CD4-positive, alpha-beta memory T cell (primary cell): ENCODE data around the gene AKT1. TPM values are rescaled to one million over a fixed set of nuclear protein-coding genes. Genes with fewer than 3 reads are reported as not detected.

Experiments used
- CTCF ChIA-PET: fragments of 350-600 bp; sonication (Branson Sonifier 250); formaldehyde crosslinking; loops from one replicate; lab custom pipeline; 2021; ENCODE audit warnings: inconsistent platforms; ENCODE audit not compliant: partially characterized antibody; lab: Charles Lee
- POLR2A ChIA-PET: fragments of 350-600 bp; sonication (Branson Sonifier 250); formaldehyde crosslinking; loops from one replicate; lab custom pipeline; 2021; ENCODE audit not compliant: partially characterized antibody; lab: Charles Lee
- DNase-seq, 5 donors: peaks; one replicate each; pipeline versions ENCODE4 v3.0.0 to v3.0.0-alpha.2; 2020 to 2022; ENCODE audit warnings: mixed read lengths in 1 of 5
- H3K27ac ChIP-seq: one replicate; pipeline ENCODE4 v1.7.0; 2013; ENCODE audit warnings: low read depth, low read length
- H3K27me3 ChIP-seq: 2 replicates; pipeline ENCODE4 v1.7.0; 2013; ENCODE audit warnings: mild to moderate bottlenecking, low read length, moderate library complexity; ENCODE audit not compliant: insufficient read depth
- H3K36me3 ChIP-seq: 2 replicates; pipeline ENCODE4 v1.7.0; 2013; ENCODE audit warnings: mild to moderate bottlenecking, low read length, moderate library complexity; ENCODE audit not compliant: insufficient read depth
- H3K4me1 ChIP-seq: 2 replicates; pipeline ENCODE4 v1.7.0; 2013; ENCODE audit warnings: mild to moderate bottlenecking, low read length, moderate library complexity; ENCODE audit not compliant: insufficient read depth
- H3K4me3 ChIP-seq, 2 donors: one replicate each; pipeline ENCODE4 v1.7.0; 2013; ENCODE audit warnings: low read length in 2 of 2, mild to moderate bottlenecking in 1 of 2
- H3K9me3 ChIP-seq, 2 donors: one replicate each; pipeline ENCODE4 v1.7.0; 2013; ENCODE audit warnings: low read length in 2 of 2, control low read depth in 1 of 2; ENCODE audit not compliant: control insufficient read depth in 1 of 2
- H3K27ac Mint-ChIP-seq, 7 donors: one replicate each; pipeline ENCODE4 v1.8.0; 2020 to 2021; ENCODE audit warnings: mixed read lengths in 7 of 7, mild to moderate bottlenecking in 6 of 7, inconsistent platforms in 3 of 7, moderate library complexity in 3 of 7
- H3K27me3 Mint-ChIP-seq, 2 donors: one replicate each; pipeline ENCODE4 v1.8.0; 2020 to 2021; ENCODE audit warnings: mixed read lengths in 2 of 2
- H3K36me3 Mint-ChIP-seq, 2 donors: one replicate each; pipeline ENCODE4 v1.8.0; 2020 to 2021; ENCODE audit warnings: mixed read lengths in 2 of 2, inconsistent platforms in 1 of 2, mild to moderate bottlenecking in 1 of 2
- H3K4me1 Mint-ChIP-seq, 4 donors: one replicate each; pipeline ENCODE4 v1.8.0; 2020 to 2021; ENCODE audit warnings: mixed read lengths in 4 of 4, mild to moderate bottlenecking in 1 of 4
- H3K4me3 Mint-ChIP-seq, 8 donors: one replicate each; pipeline ENCODE4 v1.8.0; 2020 to 2021; ENCODE audit warnings: mixed read lengths in 8 of 8, mild to moderate bottlenecking in 7 of 8, moderate library complexity in 6 of 8, inconsistent platforms in 3 of 8
- H3K9me3 Mint-ChIP-seq, 8 donors: one replicate each; pipeline ENCODE4 v1.8.0; 2020 to 2021; ENCODE audit warnings: mixed read lengths in 8 of 8, mild to moderate bottlenecking in 5 of 8, inconsistent platforms in 3 of 8, moderate library complexity in 1 of 8
- intact Hi-C: fragments of 100-400 bp; cut with micrococcal nuclease; formaldehyde crosslinking; loops from one replicate; pipeline ENCODE4 v1.15.1; 2023
- polyA plus RNA-seq, 2 donors: library from polyadenylated mRNA; unstranded; fragments of 300-500 nt; fragmentation: Illumina TruSeq; gene quantifications; one replicate each; pipeline ENCODE4 v1.2.3, GENCODE V29; 2021
- total RNA-seq, 2 experiments: library from RNA; stranded (reverse); gene quantifications; one replicate each; pipeline ENCODE4 v1.2.3, GENCODE V29; 2021

The AKT1 gene
- total and polyA plus RNA-seq, 4 experiments from 2014 or later: 5.3 to 90.5 (median 56.1) TPM

DNA sequence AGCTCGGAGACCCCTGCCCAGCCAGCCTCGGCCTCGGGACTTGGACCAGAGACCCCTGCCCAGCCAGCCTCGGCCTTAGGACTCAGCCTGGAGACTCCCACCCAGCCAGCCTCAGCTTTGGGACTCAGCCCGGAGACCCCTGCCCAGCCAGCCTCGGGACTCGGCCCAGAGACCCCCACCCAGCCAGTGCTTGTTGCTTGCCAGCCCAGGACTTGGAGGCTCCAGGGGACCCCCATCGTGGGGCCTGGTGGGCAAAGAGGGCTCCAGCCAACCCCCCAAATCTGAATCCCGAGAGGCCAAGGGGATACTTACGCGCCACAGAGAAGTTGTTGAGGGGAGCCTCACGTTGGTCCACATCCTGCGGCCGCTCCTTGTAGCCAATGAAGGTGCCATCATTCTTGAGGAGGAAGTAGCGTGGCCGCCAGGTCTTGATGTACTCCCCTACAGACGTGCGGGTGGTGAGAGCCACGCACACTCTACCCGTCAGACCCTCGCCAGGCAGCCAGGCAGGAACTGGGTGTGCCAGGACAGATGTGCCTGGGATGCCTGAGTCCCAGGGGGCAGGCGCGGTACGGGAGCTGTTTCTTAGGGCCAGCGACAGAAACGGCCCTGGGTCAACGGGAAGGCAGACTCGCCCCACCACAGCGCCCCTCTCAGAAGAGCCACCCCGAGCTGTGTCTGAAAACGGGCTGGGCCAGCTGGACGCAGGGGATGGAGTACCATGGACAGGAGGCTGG is 15.6 kb downstream of the AKT1 start:
- H3K9me3 ChIP-seq: no peaks in the 10 kb centered on the region
- H3K27me3 Mint-ChIP-seq: no peaks in the 10 kb centered on the region
- peak overlapping the region in 2 of 7 donors; percentile 13 to 62 for H3K27ac Mint-ChIP-seq
- intact Hi-C loops: no loop called here
- H3K36me3 ChIP-seq: no peaks in the 10 kb centered on the region
- no peaks in the 10 kb centered on the region for H3K4me1 ChIP-seq
- H3K36me3 Mint-ChIP-seq: peaks cover 0 to 11% of the 10 kb centered on the region in 2 donors
- no peaks in the 10 kb centered on the region for H3K27me3 ChIP-seq
- H3K4me1 Mint-ChIP-seq: peaks cover 0 to 1% (median 0%) of the 10 kb centered on the region in 4 donors
- ChIA-PET POLR2A (no interaction called here), CTCF (no interaction called here)
- no peaks in the 10 kb centered on the region for H3K9me3 Mint-ChIP-seq
- no peak for DNase-seq
- no peak overlapping the region for H3K4me3 Mint-ChIP-seq
- no peak overlapping the region for H3K4me3 ChIP-seq
- H3K27ac ChIP-seq: no peak overlapping the region

DNA sequence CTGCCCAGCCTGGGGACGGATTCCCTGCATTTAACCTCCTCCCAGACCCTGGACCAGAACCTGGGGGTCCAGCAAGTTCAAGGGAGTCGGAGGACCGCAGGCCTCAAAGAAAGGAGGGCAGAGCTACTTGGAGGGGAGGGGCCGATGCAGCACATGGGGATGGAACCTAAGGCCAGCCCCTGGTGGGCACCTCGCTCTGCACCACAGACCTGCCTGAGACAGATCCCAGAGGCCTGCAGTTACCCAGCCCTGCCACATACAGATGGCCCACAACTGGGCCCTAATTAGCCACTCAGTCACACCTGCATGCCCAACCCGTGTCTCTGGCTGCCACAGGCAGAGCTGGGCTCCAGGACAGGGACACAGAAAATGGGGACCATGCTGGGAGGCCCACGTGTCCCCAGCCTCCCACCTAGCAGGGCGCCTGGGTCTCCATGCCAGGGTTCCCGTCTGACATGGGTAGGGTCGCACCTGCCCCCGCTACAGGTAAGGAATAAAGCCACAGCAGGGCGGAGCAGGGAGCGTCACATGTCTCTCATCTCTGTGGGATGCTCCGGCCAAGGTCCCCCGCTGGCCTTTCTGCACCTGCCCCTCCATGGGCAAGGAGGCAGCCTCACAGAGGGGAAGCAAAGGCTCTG is 16.7 kb downstream of the AKT1 start:
- intact Hi-C loops: no loop called here
- no peak for DNase-seq
- Histone ChIP-seq H3K27ac (no peak overlapping the region), H3K9me3 (no peaks in the 10 kb centered on the region), H3K27me3 (no peaks in the 10 kb centered on the region), H3K36me3 (no peaks in the 10 kb centered on the region), H3K4me1 (no peaks in the 10 kb centered on the region), H3K4me3 (no peak overlapping the region)
- POLR2A ChIA-PET: no interaction called here
- H3K4me3 Mint-ChIP-seq: no peak overlapping the region
- H3K9me3 Mint-ChIP-seq: no peaks in the 10 kb centered on the region
- CTCF ChIA-PET: no interaction called here
- H3K36me3 Mint-ChIP-seq: peaks cover 0 to 11% of the 10 kb centered on the region in 2 donors
- H3K27me3 Mint-ChIP-seq: no peaks in the 10 kb centered on the region
- no peak overlapping the region for H3K27ac Mint-ChIP-seq
- peaks cover 0 to 1% (median 0%) of the 10 kb centered on the region in 4 donors for H3K4me1 Mint-ChIP-seq

DNA sequence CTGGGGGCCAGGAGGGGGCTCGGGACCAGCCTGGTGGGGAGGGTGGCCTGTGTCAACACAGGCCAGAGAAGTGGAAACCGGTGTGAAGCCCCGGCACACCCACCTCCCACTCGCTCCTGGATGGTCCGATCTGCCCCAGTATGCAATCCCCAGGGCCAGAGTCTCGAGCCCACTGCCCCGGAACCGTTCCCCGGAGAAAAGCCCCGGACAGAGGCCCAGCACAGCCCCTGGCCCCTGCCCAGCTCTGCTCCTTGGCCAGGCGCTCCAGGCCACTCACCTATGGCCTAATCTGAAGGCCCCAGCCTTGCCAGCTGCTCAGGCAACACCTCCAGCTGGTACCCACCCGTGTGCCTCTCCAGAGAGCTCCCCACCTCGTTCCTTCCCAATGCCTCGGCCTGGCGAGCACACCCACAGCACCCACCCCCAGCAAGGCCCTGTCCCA is 17.7 kb downstream of the AKT1 start:
- Mint-ChIP-seq H3K36me3 (peaks cover 0 to 11% of the 10 kb centered on the region in 2 donors), H3K4me3 (no peak overlapping the region), H3K27ac (no peak overlapping the region), H3K27me3 (no peaks in the 10 kb centered on the region), H3K4me1 (peaks cover 0 to 1% (median 0%) of the 10 kb centered on the region in 4 donors), H3K9me3 (no peaks in the 10 kb centered on the region)
- Histone ChIP-seq H3K36me3 (no peaks in the 10 kb centered on the region), H3K9me3 (no peaks in the 10 kb centered on the region), H3K27me3 (no peaks in the 10 kb centered on the region), H3K4me3 (no peak overlapping the region), H3K4me1 (no peaks in the 10 kb centered on the region), H3K27ac (no peak overlapping the region)
- ChIA-PET POLR2A (interaction anchor here (0.7 kb wide), 1 partner anchor 9 kb away, joined by 4 read pairs; no protein-coding TSS in a partner anchor), CTCF (interaction anchor here (0.7 kb wide), 1 partner anchor 9 kb away, joined by 3 read pairs; no protein-coding TSS in a partner anchor)
- intact Hi-C loops: no loop called here
- DNase-seq: no peak

DNA sequence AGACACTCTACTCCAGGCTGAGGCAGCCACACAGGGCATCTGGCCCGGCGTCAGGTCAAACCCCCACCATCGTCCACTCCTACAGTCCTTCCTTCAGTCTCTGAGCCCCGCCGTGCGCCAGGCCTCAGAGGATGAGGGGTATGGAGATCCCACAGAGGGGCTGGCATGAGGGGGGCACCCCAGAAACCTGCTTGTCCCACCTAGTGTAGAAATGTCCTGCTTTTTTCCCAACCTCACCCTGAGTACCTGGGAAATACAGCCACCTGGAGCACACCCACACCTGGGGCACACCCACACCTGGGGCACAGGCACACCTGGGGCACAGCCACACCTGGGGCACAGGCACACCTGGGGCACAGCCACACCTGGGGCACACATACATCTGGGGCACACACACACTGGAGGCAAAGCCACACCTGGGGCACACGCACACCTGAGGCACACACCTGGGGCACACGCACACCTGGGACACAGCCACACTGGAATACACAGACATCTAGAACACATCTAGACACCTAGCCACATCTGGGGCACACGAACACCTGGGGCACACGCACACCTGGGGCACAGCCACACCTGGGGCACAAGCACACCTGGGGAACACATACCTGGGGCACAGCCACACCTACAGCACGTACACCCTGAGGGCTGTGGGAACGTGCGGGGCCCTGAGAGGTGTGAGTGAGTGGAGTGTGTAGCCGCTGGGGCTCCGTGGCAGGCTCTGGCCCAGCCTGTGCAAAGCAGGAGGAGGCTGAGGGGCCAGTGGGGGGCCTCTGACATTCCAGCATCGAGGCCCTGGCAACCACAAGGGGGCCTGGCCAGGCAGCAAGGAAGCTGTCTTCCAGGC is 18.4 kb downstream of the AKT1 start:
- intact Hi-C loops: no loop called here
- Histone ChIP-seq H3K9me3 (no peaks in the 10 kb centered on the region), H3K4me3 (no peak overlapping the region), H3K27ac (no peak overlapping the region), H3K27me3 (no peaks in the 10 kb centered on the region), H3K36me3 (peaks cover 1% of the 10 kb centered on the region), H3K4me1 (no peaks in the 10 kb centered on the region)
- CTCF ChIA-PET: interaction anchor here (0.7 kb wide), 1 partner anchor 8 kb away, joined by 3 read pairs; no protein-coding TSS in a partner anchor
- DNase-seq: no peak
- peaks cover 0 to 1% (median 0%) of the 10 kb centered on the region in 4 donors for H3K4me1 Mint-ChIP-seq
- H3K4me3 Mint-ChIP-seq: no peak overlapping the region
- H3K27ac Mint-ChIP-seq: no peak overlapping the region
- no peaks in the 10 kb centered on the region for H3K9me3 Mint-ChIP-seq
- H3K36me3 Mint-ChIP-seq: peaks cover under 1 to 15% of the 10 kb centered on the region in 2 donors
- H3K27me3 Mint-ChIP-seq: no peaks in the 10 kb centered on the region
- POLR2A ChIA-PET: interaction anchor here (0.7 kb wide), 1 partner anchor 9 kb away, joined by 4 read pairs; no protein-coding TSS in a partner anchor

- Histone ChIP-seq H3K4me1 (no peaks in the 10 kb centered on the region), H3K36me3 (peaks cover 5% of the 10 kb centered on the region), H3K27me3 (no peaks in the 10 kb centered on the region), H3K27ac (no peak overlapping the region), H3K4me3 (no peak overlapping the region), H3K9me3 (no peaks in the 10 kb centered on the region)
- peaks cover 7 to 22% of the 10 kb centered on the region in 2 donors for H3K36me3 Mint-ChIP-seq
- no peaks in the 10 kb centered on the region for H3K27me3 Mint-ChIP-seq
- peaks cover 0 to 1% (median 0%) of the 10 kb centered on the region in 4 donors for H3K4me1 Mint-ChIP-seq
- no peak for DNase-seq
- intact Hi-C loops: no loop called here
- H3K9me3 Mint-ChIP-seq: no peaks in the 10 kb centered on the region
- H3K4me3 Mint-ChIP-seq: no peak overlapping the region
- POLR2A ChIA-PET: no interaction called here
- CTCF ChIA-PET: no interaction called here
- H3K27ac Mint-ChIP-seq: no peak overlapping the region
These were observed 19.1 kb downstream of the AKT1 start for GRCh38 chr14:104776481-104776880.

GRCh38 chr14:104775073-104775489 is 20.5 kb downstream of the AKT1 start:
- Mint-ChIP-seq H3K36me3 (peaks cover 14 to 27% of the 10 kb centered on the region in 2 donors), H3K27ac (peak overlapping the region in 1 of 7 donors; percentile 21), H3K9me3 (no peaks in the 10 kb centered on the region), H3K4me3 (no peak overlapping the region), H3K4me1 (no peaks in the 10 kb centered on the region), H3K27me3 (no peaks in the 10 kb centered on the region)
- H3K4me3 ChIP-seq: no peak overlapping the region
- intact Hi-C loops: no loop called here
- no peaks in the 10 kb centered on the region for H3K9me3 ChIP-seq
- DNase-seq: no peak
- H3K27me3 ChIP-seq: no peaks in the 10 kb centered on the region
- no peak overlapping the region for H3K27ac ChIP-seq
- no peaks in the 10 kb centered on the region for H3K4me1 ChIP-seq
- POLR2A ChIA-PET: interaction anchor here (1.5 kb wide), 1 partner anchor 51 kb away, joined by 5 read pairs; no protein-coding TSS in a partner anchor
- peaks cover 13% of the 10 kb centered on the region for H3K36me3 ChIP-seq
- CTCF ChIA-PET: interaction anchor here (1.4 kb wide), 1 partner anchor 10 kb away, joined by 3 read pairs; no protein-coding TSS in a partner anchor
